RWPE1 (cell line): Measurements from ENCODE around the gene COPG1.

ENCODE experiments used
- CTCF ChIA-PET: fragments of 350-600 bp; sonication (Branson Sonifier 250); formaldehyde crosslinking; extraction: SDS; loops from one replicate; lab custom pipeline; 2021; lab: Yijun Ruan, JAX
- POLR2A ChIA-PET: fragments of 400-600 bp; formaldehyde crosslinking; extraction: SDS; loops from one replicate; lab custom pipeline; 2020; ENCODE audit warnings: antibody characterized with exemption; ENCODE audit not compliant: low non-redundant PET; lab: Yijun Ruan, JAX
- DNase-seq: peaks from one replicate; pipeline ENCODE4 v3.0.0; 2012; ENCODE audit warnings: low spot score
- H3K27ac ChIP-seq: fragments of 450-650 bp; 2 replicates; pipeline ENCODE4 v1.5.1; 2017
- TF ChIP-seq, protein P1 (sequence below): fragments of 450-650 bp; conservative IDR thresholded peaks from 2 replicates; pipeline ENCODE4 v1.5.1; 2017; ENCODE audit warnings: low read depth, mild to moderate bottlenecking

Gene COPG1

DNA sequence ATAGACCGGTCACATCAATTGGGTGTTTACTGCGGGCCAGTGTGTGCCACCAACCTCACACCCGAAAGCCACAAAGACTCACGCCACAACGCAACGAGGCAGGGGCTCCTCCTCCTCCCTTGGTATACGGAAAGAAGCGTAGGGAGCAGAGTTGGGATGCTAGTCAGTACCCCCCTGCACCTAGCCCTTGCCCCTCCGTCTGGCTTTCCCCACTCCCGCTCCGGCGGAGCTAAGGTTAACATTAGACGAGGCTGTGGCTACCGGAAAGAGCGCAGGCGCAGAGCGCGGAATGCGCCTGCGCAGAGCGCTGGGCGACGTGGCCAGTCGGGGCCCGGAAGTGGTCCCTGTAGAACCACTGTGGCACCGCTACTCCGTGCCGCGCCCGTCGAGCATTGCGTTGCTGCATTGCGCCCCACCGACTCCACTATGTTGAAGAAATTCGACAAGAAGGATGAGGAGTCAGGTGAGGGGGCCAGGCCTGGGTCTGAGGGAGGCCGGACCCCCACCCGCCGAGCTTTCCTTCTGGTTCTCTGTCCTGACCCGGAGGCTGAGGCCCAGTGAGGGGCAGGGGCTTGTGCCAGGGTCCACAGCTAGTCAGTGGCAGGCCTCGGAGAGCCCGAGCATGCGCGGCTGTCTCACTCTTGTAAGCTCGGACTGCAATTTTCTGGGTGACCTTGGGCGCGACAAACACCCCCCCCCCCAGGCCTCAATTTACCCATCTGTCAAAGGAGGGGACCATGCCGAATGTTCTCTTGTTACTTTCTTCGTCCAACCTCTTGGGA lies at the start of gene COPG1:
COPG1 (plus strand) TSS at position 323 of the 782 bp plus-strand sequence; CDS start at position 427, 104 bp downstream.
- peak within 1 kb of the TSS; percentile 82 for H3K27ac ChIP-seq
- TF ChIP-seq, protein P1, sequence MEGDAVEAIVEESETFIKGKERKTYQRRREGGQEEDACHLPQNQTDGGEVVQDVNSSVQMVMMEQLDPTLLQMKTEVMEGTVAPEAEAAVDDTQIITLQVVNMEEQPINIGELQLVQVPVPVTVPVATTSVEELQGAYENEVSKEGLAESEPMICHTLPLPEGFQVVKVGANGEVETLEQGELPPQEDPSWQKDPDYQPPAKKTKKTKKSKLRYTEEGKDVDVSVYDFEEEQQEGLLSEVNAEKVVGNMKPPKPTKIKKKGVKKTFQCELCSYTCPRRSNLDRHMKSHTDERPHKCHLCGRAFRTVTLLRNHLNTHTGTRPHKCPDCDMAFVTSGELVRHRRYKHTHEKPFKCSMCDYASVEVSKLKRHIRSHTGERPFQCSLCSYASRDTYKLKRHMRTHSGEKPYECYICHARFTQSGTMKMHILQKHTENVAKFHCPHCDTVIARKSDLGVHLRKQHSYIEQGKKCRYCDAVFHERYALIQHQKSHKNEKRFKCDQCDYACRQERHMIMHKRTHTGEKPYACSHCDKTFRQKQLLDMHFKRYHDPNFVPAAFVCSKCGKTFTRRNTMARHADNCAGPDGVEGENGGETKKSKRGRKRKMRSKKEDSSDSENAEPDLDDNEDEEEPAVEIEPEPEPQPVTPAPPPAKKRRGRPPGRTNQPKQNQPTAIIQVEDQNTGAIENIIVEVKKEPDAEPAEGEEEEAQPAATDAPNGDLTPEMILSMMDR = no peak
- POLR2A ChIA-PET = interaction anchor here (0.7 to 1.7 kb wide), 3 partner anchors 62 to 88 kb away, joined by 3 to 5 read pairs (median 3); a partner anchor contains a TSS
- peak; percentile 95 for DNase-seq
- CTCF ChIA-PET = interaction anchor here (0.5 to 1.1 kb wide), 5 partner anchors 29 to 246 kb away, joined by 4 to 7 read pairs (median 5); no protein-coding TSS in a partner anchor

GRCh38 chr3:129204473-129204872 lies 44.9 kb upstream of the COPG1 start:
- no peak overlapping the region for H3K27ac ChIP-seq
- TF ChIP-seq, protein P1 = no peak
- POLR2A ChIA-PET = no interaction called here
- DNase-seq = no peak
- CTCF ChIA-PET = interaction anchor here (0.6 kb wide), 2 partner anchors 14 to 42 kb away, joined by 5 read pairs; no protein-coding TSS in a partner anchor

- CTCF ChIA-PET = interaction anchor here (0.6 kb wide), 2 partner anchors 15 to 41 kb away, joined by 5 read pairs; no protein-coding TSS in a partner anchor
- POLR2A ChIA-PET = no interaction called here
- DNase-seq = no peak
- TF ChIP-seq, protein P1 = no peak
- H3K27ac ChIP-seq = 0 out of 2 replicates have a peak overlapping the region, but pooled peaks have one; percentile 5
Measured at GRCh38 chr3:129205109-129205832, 44.1 kb upstream of the COPG1 start.

DNA sequence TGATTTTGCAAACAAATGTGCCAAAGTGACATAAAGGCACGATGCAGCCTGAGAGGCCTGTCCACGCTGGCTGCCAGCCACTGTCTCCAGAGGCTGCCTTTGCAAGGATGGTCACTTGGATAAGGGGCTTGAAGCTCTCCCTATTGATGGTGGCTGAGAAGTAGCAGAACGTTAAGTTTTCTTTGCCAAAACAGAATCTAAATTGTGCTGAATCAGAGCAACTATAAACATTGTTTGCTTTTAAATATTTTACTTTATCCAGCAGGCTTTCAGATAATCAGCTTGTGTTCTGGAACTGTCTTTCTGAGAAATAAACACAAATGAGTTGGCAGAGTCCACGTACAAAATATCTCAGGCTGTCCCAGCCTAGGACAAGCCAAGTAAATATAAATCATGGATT lies 41.9 kb upstream of the COPG1 start:
- DNase-seq = no peak
- POLR2A ChIA-PET = no interaction called here
- TF ChIP-seq, protein P1 = no peak
- CTCF ChIA-PET = interaction anchor here (1.0 kb wide), 1 partner anchor 38 kb away, joined by 3 read pairs; no protein-coding TSS in a partner anchor
- H3K27ac ChIP-seq = no peak overlapping the region

- ChIA-PET POLR2A (no interaction called here), CTCF (interaction anchor here (0.8 kb wide), 1 partner anchor 158 kb away, joined by 3 read pairs; no protein-coding TSS in a partner anchor)
- peak overlapping the region; percentile 86 for H3K27ac ChIP-seq
- no peak for DNase-seq
- TF ChIP-seq, protein P1 = no peak
Measured at GRCh38 chr3:129211345-129211744, 38.1 kb upstream of the COPG1 start.

DNA sequence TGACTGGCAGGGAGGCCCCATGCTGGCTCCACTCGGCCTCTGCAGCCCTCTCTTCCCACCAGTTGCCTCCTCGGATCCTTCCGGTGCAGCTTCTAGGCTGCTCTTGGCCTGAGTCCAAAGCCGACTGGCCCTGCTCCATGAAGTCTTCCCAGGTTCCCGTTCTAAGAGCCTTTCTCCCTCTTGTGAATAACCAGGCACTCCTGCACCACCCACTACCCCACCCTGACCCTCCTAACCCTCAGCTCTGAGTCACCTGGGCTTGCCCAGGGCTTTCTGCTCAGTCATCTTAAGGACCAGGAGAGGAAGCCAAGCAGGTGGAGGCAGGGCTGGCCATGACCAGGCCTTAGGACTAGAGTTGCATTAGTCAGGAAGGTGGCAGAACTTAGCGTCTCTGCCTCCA lies 37.6 kb upstream of the COPG1 start:
- TF ChIP-seq, protein P1 = no peak
- peak; percentile 97 for DNase-seq
- H3K27ac ChIP-seq = peak overlapping the region; percentile 86
- CTCF ChIA-PET = interaction anchor here (0.8 kb wide), 1 partner anchor 159 kb away, joined by 3 read pairs; no protein-coding TSS in a partner anchor
- POLR2A ChIA-PET = no interaction called here
